Fibroblast of peridontal ligament (primary cell): ENCODE results near the gene ABAT.

Experiments used
- DNase-seq: peaks from one replicate; pipeline ENCODE4 v3.0.0-alpha.2; 2010; ENCODE audit errors: extremely low read depth

The ABAT gene

GRCh38 chr16:8717892-8718415 lies 43.5 kb downstream of the ABAT start:
- DNase-seq: no peak

DNA sequence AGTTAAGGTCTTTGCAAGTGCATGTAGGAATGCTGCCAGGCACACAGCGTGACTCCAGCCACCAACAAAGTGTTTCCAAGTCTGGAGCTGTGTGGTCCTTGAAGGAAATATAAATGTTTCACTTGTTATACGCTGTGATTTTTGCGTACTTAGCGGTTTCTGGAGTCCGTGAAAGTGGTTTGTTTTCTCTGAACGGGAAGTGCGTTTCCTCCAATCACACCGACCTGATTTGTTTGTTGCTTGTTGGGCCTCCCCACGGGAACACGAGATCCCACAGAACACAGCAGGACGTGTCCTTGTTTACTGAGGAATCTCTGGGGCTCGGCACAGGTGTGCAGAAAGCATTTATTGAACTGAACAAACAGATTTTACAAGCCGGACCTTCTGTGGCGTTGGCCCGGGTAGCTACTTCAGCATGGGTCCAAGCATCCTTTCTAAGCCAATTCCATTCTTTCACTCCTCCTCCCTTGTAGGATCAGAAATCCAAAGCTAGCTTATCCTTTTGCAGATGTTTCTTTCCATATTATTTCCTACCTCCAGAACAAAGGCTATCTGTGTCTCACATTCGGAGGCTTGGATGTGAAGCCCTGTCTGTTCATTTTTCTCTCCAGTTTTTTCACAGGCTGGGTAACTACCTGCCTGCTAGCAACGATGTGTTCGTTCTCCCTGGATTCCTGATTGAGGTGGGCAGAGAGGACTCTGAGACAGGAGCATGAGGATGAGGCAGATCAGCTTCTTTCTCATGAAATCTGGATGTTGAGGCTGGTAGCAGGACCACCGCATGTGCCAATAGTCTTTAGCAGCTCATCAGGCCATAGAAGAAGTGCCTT lies 44.6 kb downstream of the ABAT start:
- DNase-seq: no peak

- no peak for DNase-seq
Observed at GRCh38 chr16:8720080-8720966, 45.9 kb downstream of the ABAT start.

GRCh38 chr16:8720967-8721308 lies 46.5 kb downstream of the ABAT start:
- DNase-seq: no peak

GRCh38 chr16:8721336-8722024 lies 47.1 kb downstream of the ABAT start:
- no peak for DNase-seq

- no peak for DNase-seq
Observed at GRCh38 chr16:8722025-8722348, 47.6 kb downstream of the ABAT start.

- no peak for DNase-seq
Observed at GRCh38 chr16:8725513-8726178, 51.2 kb downstream of the ABAT start.

DNA sequence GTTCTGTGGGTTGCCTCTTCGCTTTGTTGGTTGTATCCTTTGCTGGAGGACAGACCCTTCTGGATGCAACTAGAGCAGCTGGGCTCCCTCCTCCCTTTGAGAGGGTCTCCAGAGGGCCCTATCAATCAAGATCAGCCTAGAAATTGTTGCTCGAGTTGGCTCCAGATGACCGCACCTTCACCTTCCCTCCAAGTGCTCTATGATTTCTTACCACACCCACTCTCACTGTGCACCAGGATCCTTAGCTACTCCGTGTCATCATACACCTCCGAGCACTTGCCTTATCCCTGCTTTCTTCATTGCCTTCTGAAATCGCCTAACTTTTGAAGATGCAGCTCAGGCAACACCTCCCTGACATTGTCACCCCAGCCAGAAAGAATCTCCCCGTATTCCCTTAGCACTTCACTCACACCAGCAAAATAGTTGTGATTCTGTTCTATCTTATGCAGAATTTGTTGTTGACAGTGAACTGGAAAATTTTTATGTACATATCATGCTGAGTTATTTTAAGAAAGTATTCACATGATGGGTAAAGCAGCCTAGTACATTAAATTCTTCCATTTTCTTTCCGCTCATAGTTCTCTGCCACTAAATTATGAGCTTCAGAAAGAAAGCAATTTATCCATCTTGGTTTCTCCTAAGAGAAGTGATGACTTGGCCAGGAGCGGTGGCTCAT lies 52.9 kb downstream of the ABAT start:
- DNase-seq: no peak

GRCh38 chr16:8727857-8728618 lies 53.6 kb downstream of the ABAT start:
- no peak for DNase-seq

DNA sequence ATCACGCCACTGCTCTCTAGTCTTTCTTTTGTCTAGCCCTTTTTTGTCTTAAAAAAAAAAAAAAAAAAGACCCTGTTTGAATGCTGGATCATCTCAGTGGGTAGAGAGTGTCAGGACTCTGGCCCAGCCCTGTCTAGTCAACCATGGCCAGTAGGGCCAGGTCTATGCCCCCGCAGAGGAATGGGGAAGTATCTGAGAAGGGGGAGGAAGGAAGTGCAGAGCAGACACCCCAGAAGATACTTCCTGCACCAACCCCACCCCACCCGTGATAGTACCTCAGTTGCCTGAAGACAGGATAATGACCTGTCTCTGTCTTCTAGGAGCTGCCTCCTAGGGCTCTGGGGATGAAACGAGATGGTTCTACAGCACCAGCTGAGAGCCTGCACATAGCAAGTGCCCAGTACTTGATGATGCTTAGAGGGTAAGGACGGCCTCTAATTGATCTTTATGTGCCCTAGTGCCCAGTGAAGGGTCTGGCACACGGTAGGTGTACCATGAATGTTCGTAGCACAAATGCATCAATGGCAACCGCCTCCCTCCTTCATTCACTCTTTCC lies 55.4 kb downstream of the ABAT start:
- no peak for DNase-seq

DNA sequence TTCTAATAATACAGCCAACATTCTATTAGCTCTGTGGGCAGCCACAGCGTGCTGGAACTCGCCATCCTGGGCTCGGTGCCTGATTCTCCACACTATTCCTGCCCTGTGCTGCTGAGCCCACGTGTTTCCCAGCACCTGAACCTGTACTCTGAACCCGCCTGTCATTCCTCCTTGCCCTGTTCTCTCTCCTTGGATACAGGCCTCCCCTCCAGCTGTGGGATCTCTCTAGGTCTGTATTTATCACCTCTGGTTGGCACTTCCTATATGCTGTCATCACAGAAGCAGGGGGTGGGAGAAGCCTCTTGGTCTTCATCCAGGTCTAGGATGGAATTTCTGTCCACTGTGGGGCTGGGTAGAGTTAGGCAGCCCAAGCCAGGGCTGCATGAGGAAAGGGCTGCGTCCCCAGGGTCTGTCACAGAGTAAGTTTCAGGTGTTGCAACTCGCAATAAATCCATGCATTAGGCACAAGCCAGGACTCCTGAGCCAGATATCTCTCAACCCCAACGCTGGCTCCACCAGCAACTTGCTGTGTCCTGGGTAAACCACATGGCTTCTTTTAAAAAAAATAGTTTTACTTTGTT lies 56.0 kb downstream of the ABAT start:
- DNase-seq: no peak

DNA sequence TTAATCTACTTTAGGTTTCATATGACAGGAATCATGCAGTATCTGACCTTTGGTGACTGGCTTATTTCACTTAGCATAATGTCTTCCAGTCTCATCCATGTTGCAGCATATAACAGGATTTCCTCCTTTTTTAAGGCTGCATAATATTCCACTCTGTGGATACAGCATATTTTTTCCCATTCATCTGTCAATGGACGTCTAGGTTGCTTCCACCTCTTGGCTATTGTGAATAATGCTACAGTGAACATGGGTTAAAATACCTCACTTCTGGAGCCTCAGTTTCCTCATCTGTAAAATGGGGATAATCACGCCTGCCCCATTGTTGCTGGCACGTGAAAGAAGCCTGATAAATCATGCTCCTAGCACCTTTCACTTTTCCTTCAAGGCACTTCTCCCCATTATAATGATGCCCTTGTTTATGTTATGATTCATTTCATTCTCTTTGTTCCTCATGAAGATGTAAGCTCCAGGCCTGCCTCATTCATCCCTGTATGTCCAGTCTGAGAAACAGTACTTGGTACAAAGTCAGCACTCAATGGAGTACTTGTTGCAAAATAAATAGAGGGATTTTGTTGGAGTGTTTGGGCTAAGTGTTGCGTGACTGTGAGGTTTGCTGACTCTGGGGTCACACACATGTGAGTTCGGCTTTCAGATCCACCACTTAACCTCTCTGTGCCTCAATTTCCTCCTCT lies 59.6 kb downstream of the ABAT start:
- DNase-seq: no peak

DNA sequence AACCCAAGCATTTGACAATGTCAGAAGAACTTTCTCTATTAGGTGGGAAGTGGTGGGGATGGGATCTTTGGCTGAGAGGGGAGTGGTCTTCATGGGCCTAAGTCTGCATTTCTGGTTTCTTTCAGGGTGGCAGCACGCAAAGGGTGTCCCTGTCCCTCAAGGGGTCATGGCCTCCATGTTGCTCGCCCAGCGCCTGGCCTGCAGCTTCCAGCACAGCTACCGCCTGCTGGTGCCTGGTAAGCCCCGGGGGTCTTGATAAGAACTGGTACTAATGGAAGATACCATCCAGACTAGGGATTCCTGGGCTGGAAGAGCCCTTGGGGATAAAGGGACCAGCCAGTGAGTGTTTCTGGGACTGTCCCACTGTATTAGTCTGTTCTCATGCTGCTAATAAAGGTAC lies 61.2 kb downstream of the ABAT start:
- DNase-seq: no peak

- no peak for DNase-seq
Observed at GRCh38 chr16:8736123-8736668, 61.8 kb downstream of the ABAT start.

GRCh38 chr16:8739151-8739550 lies 64.7 kb downstream of the ABAT start:
- DNase-seq: no peak

GRCh38 chr16:8739989-8740704 lies 65.7 kb downstream of the ABAT start:
- no peak for DNase-seq

- no peak for DNase-seq
Observed at GRCh38 chr16:8740775-8741355, 66.4 kb downstream of the ABAT start.

DNA sequence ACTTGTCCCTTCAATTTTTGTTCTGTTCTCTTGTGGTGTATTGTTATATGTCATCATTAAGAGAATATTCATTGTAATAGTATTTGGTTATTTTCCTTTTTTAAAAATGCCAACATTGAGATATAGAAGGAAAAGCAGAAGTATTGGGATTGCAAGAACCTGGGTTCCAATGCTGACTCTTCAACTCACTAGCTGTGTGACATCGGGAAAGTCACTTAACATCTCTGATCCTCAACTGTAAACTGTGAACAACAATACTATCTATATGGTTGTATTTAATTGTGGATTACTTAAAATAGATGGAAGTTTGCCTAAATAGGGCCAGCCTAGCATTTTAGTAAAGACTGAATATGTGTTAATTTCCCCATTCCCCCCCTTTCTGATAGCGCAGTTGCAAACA lies 67.2 kb downstream of the ABAT start:
- no peak for DNase-seq
